Measurements from ENCODE around the gene PCBP4. TPM values are rescaled to one million over a fixed set of nuclear protein-coding genes. Genes with fewer than 3 reads are reported as not detected.

PCBP4 gene
- total RNA-seq, 2 donors from 2014 or later, result 73.8 to 119 TPM

GRCh38 chr3:51916418-51916817 lies 50.8 kb downstream of the PCBP4 start:
- Histone ChIP-seq H3K4me3 (no peak overlapping the region), H3K9me3 (no peaks in the 10 kb centered on the region), H3K36me3 (no peaks in the 10 kb centered on the region), H3K27ac (no peak overlapping the region), H3K27me3 (no peaks in the 10 kb centered on the region), H3K4me1 (no peaks in the 10 kb centered on the region)
- no peak for DNase-seq (ENCODE audit: low spot score)
- TF ChIP-seq CTCF (IDR thresholded peaks at IDR 0.05), result no peak

GRCh38 chr3:51908026-51908425 lies 59.2 kb downstream of the PCBP4 start:
- Histone ChIP-seq H3K27me3 (no peaks in the 10 kb centered on the region), H3K9me3 (peaks cover 0 to 10% of the 10 kb centered on the region in 2 donors), H3K4me3 (no peak overlapping the region), H3K27ac (no peak overlapping the region), H3K36me3 (no peaks in the 10 kb centered on the region), H3K4me1 (no peaks in the 10 kb centered on the region)
- no peak for TF ChIP-seq CTCF (IDR thresholded peaks at IDR 0.05)
- DNase-seq (ENCODE audit: low spot score), result no peak

Other genes starting within 250 kb of the PCBP4 start
- not detected for gene IQCF6, start 188.2 kb downstream of the PCBP4 start, total RNA-seq
- not detected for gene IQCF2, start 105.8 kb downstream of the PCBP4 start, total RNA-seq
- not detected for gene IQCF5, start 91.9 kb downstream of the PCBP4 start, total RNA-seq
- not detected for gene IQCF1, start 64.1 kb downstream of the PCBP4 start, total RNA-seq
- gene RRP9, start 25.6 kb downstream of the PCBP4 start, total RNA-seq, result 10 to 100 TPM in 1 of 2 donors, 1 to 10 TPM in 1; 6.3 to 11.1 TPM
- 10 to 100 TPM in 1 of 2 donors, 1 to 10 TPM in 1; 9.8 to 12.8 TPM for gene PARP3, start 25.1 kb downstream of the PCBP4 start, total RNA-seq
- under 1 TPM; 0.12 to 0.82 TPM for gene GPR62, start 12.1 kb downstream of the PCBP4 start, total RNA-seq
- gene ABHD14B, start 6.6 kb upstream of the PCBP4 start, total RNA-seq, result 10 to 100 TPM; 15.6 to 20.9 TPM
- 10 to 100 TPM; 21.0 to 31.3 TPM for gene ABHD14A, start 7.6 kb upstream of the PCBP4 start, total RNA-seq
- 10 to 100 TPM; 26.0 to 29.8 TPM for gene ACY1, start 16.1 kb upstream of the PCBP4 start, total RNA-seq
- 1,000 to 10,000 TPM in 1 of 2 donors, 100 to 1,000 TPM in 1; 658 to 1,017 TPM for gene RPL29, start 28.4 kb upstream of the PCBP4 start, total RNA-seq
- gene DUSP7, start 89.1 kb upstream of the PCBP4 start, total RNA-seq, result 10 to 100 TPM; 17.7 to 33.7 TPM
- under 1 TPM; 0.47 to 0.78 TPM for gene POC1A, start 187.0 kb upstream of the PCBP4 start, total RNA-seq
- 100 to 1,000 TPM in 1 of 2 donors, 10 to 100 TPM in 1; 69.7 to 103 TPM for gene ALAS1, start 230.7 kb upstream of the PCBP4 start, total RNA-seq

Data from right atrium auricular region (tissue), 2 donors.